Ovary (tissue), 9 donors: ENCODE data around the gene CFAP210. TPM values are rescaled to one million over a fixed set of nuclear protein-coding genes. Genes with fewer than 3 reads are reported as not detected.

ENCODE experiments used
- DNase-seq, 5 donors: peaks; one replicate each; pipeline ENCODE4 v3.0.0-alpha.2; 2019 to 2020
- H3K27ac ChIP-seq, 2 donors: fragments of 200-600 bp; one replicate each; pipeline versions ENCODE4 v1.5.1 to v1.8.0; 2019 to 2022
- H3K27me3 ChIP-seq: fragments of 200-600 bp; one replicate; pipeline ENCODE4 v1.8.0; 2022
- H3K36me3 ChIP-seq: fragments of 200-600 bp; sonication (generic); one replicate; pipeline ENCODE4 v1.5.1; 2019
- H3K4me1 ChIP-seq: one replicate; pipeline ENCODE4 v1.8.1; 2013; ENCODE audit warnings: mild to moderate bottlenecking, moderate library complexity; ENCODE audit not compliant: insufficient read depth
- H3K4me3 ChIP-seq: fragments of 200-600 bp; sonication (generic); one replicate; pipeline ENCODE4 v1.5.1; 2017
- H3K9me3 ChIP-seq, 2 donors: fragments of 200-600 bp in 1 of 2; sonication (generic) in 1 of 2; one replicate each; pipeline versions ENCODE4 v1.5.1 to v1.8.1; 2013 to 2019; ENCODE audit warnings: mild to moderate bottlenecking in 1 of 2, moderate library complexity in 1 of 2
- CTCF ChIP-seq, 3 donors: fragments of 450-650 bp in 2 of 3; fragments of 200-600 bp in 1 of 3; IDR thresholded peaks; one replicate each; pipeline versions ENCODE4 v1.5.1 to v1.8.0; 2016 to 2022; ENCODE audit warnings: antibody characterized with exemption in 3 of 3, mild to moderate bottlenecking in 1 of 3
- EP300 ChIP-seq: sonication (generic); formaldehyde crosslinking; IDR thresholded peaks from one replicate; pipeline ENCODE4 v1.6.1; 2017; ENCODE audit warnings: antibody characterized with exemption
- POLR2A ChIP-seq: fragments of 450-650 bp; IDR thresholded peaks from one replicate; pipeline ENCODE4 v1.6.1; 2017; ENCODE audit warnings: antibody characterized with exemption, mild to moderate bottlenecking, moderate library complexity
- WGBS, 3 donors: extraction: QIAGEN DNeasy Blood & Tissue Kit in 1 of 3; methylation state at CpG; one replicate each; pipeline versions ENCODE4 v1.1.5 to v1.1.7; 2013 to 2017; 5-methylcytosine and 5-hydroxymethylcytosine counted together
- intact Hi-C, 4 donors: fragments of 100-400 bp; cut with DNase I; formaldehyde crosslinking; loops; one replicate each; pipeline versions ENCODE4 v1.11.0 to v1.15.1; 2022 to 2023
- polyA plus RNA-seq, 2 donors: library from polyadenylated mRNA; stranded (reverse); fragments of 200-250 nt in 1 of 2; fragments of 350-450 nt in 1 of 2; fragmentation: Illumina TruSeq in 1 of 2; extraction: RNeasy Lipid Tissue Mini Kit (QIAGEN cat#74804) in 1 of 2; gene quantifications; one replicate each; pipeline ENCODE4 v1.2.3, GENCODE V29; 2013 to 2014
- total RNA-seq, 7 donors: library from RNA; depleted of rRNA in 2 of 7; stranded (reverse); fragments of >200 nt in 2 of 7; fragmentation: NEBNext Ultra II Directional in 3 of 7; extraction: Animal tissue kit (Norgen Biotek cat#: 25700) in 3 of 7; gene quantifications; one replicate each; pipeline versions ENCODE4 v1.1.0 to v1.2.4, GENCODE V29; 2016 to 2023
- donor health status: DM: no; HTN: no; CAD: no; lungs with moderate emphysema.
- donor health status: DM: no; HTN: no; CAD: no.
- donor health status: Bipolar disorder and iron deficiency.
- donor health status: DM: yes; HTN: yes; CAD: no.
- donor health status: DM: no; HTN: no; CAD: no.
- donor health status: DM: yes; HTN: yes; CAD: no.

Gene CFAP210
- total and polyA plus RNA-seq, 9 donors = 0.07 to 2.8 (median 0.75) TPM; not detected in 1

GRCh38 chr2:169637620-169638019 lies 56.6 kb downstream of the CFAP210 start:
- no peaks in the 10 kb centered on the region for H3K27me3 ChIP-seq
- DNase-seq = no peak
- H3K9me3 ChIP-seq = no peaks in the 10 kb centered on the region
- TF ChIP-seq EP300 = no peak
- no peak for TF ChIP-seq POLR2A
- no peak for TF ChIP-seq CTCF (IDR thresholded peaks at IDR 0.05)
- no peaks in the 10 kb centered on the region for H3K4me1 ChIP-seq
- 93 to 98% (median 96%) methylated on average over 3 of the region's 3 CpGs for WGBS, 3 donors
- no peak overlapping the region for H3K27ac ChIP-seq
- no peak overlapping the region for H3K4me3 ChIP-seq
- H3K36me3 ChIP-seq = no peaks in the 10 kb centered on the region
- intact Hi-C loops = no loop called here

DNA sequence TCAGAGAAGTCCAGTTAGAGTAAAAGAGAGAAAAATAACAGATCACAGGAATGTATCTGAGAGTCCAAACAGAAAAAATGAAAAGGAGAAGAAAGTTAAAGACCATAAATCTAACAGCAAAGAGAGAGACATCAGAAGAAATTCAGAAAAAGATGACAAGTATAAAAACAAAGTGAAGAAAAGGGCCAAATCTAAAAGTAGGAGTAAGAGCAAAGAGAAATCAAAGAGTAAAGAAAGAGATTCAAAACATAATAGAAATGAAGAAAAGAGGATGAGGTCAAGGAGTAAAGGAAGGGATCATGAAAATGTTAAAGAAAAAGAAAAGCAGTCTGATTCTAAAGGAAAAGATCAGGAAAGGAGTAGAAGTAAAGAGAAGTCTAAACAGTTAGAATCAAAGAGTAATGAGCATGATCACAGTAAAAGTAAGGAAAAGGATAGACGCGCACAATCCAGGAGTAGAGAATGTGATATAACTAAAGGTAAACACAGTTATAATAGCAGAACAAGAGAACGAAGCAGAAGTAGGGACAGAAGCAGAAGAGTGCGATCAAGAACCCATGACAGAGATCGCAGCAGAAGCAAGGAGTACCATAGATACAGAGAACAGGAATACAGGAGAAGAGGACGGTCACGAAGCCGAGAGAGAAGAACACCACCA lies 57.6 kb downstream of the CFAP210 start:
- no peaks in the 10 kb centered on the region for H3K36me3 ChIP-seq
- no peak overlapping the region for H3K27ac ChIP-seq
- DNase-seq = no peak
- TF ChIP-seq POLR2A (no peak), EP300 (no peak), CTCF (IDR thresholded peaks at IDR 0.05) (no peak)
- no peaks in the 10 kb centered on the region for H3K27me3 ChIP-seq
- H3K4me1 ChIP-seq = no peaks in the 10 kb centered on the region
- H3K4me3 ChIP-seq = no peak overlapping the region
- H3K9me3 ChIP-seq = no peaks in the 10 kb centered on the region
- intact Hi-C loops = no loop called here
- whole genome bisulfite sequencing, 3 donors = 95 to 99% (median 97%) methylated on average over 8 of the region's 8 CpGs

- H3K4me3 ChIP-seq = no peak overlapping the region
- no peaks in the 10 kb centered on the region for H3K36me3 ChIP-seq
- WGBS, 3 donors = 89 to 94% (median 93%) methylated on average over 3 of the region's 3 CpGs
- H3K9me3 ChIP-seq = no peaks in the 10 kb centered on the region
- no peak overlapping the region for H3K27ac ChIP-seq
- no peak for DNase-seq
- no peaks in the 10 kb centered on the region for H3K27me3 ChIP-seq
- TF ChIP-seq POLR2A (no peak), EP300 (no peak), CTCF (IDR thresholded peaks at IDR 0.05) (no peak)
- intact Hi-C loops = no loop called here
- H3K4me1 ChIP-seq = peaks cover 1% of the 10 kb centered on the region
These were observed 68.4 kb downstream of the CFAP210 start for GRCh38 chr2:169625781-169626180.

DNA sequence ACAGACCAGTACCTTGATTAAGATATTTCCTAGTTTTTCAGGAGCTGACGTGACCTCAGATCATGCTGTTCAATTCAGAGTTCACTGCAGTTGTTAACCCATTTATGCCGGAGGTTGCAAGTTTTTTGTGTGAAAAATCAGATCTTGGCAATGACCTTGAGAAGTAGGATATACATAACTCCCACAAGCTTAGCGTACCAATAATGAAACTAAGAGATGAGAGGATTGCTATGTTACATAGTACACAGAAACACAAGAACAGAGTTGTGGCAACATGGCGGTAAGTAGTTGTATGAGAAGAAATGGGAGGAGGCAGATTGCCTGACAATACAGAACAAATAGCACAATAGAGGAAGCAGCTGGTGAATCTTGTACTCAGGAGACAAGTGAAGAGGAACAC lies 71.0 kb downstream of the CFAP210 start:
- intact Hi-C loops = no loop called here
- Histone ChIP-seq H3K27me3 (no peaks in the 10 kb centered on the region), H3K4me1 (peaks cover 1% of the 10 kb centered on the region), H3K4me3 (no peak overlapping the region), H3K27ac (no peak overlapping the region), H3K36me3 (no peaks in the 10 kb centered on the region), H3K9me3 (no peaks in the 10 kb centered on the region)
- DNase-seq = no peak
- TF ChIP-seq EP300 (no peak), CTCF (IDR thresholded peaks at IDR 0.05) (no peak), POLR2A (no peak)
- WGBS, 3 donors = 47 to 67% (median 55%) methylated on average over 4 of the region's 4 CpGs
